Stimulated activated CD4-positive, alpha-beta T cell treated with anti-CD3 and anti-CD28 coated beads, TNF-alpha, amount 100 ng/mL, for 1 hour (primary cell): ENCODE measurements around the gene HIVEP3.

ENCODE experiments used
- DNase-seq, 3 donors: peaks; one replicate each; pipeline ENCODE4 v3.0.0-alpha.2; 2020; ENCODE audit warnings: low read depth in 3 of 3, low spot score in 1 of 3

The HIVEP3 gene

DNA sequence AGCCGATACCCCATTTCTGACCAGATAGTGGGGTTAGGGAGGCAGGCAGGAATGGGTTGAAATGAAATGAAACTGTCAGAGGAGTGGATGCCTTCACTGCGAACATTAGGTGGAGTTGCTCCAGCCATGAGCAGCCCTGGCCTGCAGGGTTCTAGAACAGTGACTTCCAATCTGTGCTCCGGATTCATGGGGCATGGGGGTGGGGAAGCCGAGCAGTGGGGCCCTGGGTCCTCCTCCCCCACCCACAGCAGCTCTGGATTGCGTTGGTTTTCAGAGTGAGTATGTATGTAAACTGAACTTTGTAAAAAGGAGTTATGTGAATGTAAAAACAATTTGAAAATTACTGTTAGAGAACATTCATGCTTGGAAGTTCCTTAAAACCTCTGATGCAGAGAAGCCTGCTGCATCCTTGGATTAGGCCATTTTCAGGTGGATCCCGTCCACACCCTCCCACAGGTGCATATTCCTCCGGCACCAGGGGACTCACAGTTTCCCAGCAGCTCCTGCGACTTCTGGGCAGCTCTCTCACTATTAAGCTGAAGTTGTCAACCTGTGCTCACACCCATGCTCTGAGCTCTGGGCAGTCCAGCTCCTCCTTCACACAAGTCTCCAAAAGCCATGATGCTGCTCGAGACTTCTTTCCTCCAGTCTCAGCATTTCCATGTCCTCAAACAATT lies 379.8 kb downstream of the HIVEP3 start:
- no peak for DNase-seq

DNA sequence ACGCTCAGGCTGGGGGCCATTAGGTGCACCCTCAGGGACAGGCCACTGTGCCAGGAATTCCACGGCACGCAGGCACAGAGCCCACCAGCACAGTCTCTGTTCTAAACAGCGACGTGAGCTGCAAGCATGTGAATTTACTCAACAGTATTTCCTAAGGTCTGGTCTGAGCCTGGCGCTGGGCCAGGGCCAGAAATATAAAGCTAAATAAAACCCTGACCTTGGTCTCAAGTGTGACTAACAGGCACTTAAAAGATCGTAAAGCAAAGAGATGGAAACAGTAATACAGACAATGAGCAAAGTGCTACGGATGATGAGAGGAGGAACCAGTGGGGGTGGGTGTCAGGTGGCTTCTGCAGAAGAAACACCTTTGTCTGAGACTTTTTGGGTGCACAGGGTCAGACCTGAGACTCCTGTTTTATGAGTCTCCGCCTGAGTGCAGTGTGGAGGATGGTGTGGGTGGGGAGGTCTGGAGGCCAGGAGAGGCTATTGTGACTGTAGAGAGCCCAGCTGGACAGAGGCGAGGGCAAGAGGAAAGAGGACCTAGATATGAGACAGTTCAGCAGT lies 380.9 kb downstream of the HIVEP3 start:
- no peak for DNase-seq

DNA sequence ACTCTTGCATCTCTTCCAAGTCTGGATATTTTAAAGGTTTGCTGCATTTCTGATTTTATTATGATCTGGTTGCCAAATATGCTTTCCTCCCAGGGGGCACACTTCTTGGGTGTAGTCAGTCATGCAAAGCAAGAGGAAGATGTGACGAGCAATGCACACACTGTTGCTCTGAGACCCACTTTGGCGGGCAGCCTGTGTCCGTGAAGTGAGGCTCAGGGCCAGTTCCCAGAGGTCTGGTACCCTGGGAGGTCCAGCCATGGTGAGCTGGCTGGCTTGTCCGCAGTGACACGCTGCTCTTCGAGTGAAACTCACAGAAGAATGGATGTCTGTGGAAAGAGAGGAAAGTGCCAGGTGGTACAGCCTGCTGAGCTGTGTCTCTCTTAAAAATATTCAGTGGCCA lies 381.5 kb downstream of the HIVEP3 start:
- DNase-seq: no peak

DNA sequence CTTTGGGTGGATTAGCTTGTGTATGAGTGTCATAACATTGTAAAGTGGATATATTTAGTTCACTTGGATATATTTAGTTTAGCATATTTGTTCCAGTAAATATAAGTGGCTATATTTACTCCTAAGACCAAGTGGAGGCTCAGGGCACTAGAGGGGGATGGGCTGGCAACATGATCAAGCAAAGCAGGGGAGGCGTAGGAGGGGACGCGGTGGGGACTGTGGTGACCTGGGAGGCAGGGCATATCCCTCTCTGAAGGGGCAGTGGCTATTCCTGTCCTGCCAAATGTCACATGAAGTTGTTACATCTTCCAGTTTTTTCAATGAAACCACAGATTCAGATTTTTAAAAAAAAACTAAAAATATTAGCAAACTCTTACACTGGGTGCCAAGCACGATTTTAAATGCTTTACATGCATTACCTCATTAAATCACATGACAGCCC lies 382.3 kb downstream of the HIVEP3 start:
- no peak for DNase-seq

DNA sequence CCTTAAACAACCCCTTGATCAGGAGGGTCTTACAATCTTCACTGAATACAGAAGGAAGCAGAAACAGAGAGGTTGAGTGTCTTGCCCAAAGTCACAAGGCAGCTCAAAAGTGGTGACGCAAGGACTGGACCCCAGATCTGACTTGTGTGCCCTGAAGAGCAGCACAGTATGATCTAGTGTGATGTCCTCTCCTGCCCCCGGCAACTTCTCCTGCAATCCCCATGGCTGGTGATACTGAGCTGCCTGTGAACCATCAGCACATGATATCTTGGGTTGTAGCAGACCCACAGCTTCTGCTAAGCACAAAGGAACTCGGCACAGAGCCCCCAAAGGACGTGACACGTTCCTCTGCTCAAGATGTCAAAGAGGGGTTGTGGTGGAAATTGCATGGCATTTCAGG lies 383.0 kb downstream of the HIVEP3 start:
- no peak for DNase-seq

DNA sequence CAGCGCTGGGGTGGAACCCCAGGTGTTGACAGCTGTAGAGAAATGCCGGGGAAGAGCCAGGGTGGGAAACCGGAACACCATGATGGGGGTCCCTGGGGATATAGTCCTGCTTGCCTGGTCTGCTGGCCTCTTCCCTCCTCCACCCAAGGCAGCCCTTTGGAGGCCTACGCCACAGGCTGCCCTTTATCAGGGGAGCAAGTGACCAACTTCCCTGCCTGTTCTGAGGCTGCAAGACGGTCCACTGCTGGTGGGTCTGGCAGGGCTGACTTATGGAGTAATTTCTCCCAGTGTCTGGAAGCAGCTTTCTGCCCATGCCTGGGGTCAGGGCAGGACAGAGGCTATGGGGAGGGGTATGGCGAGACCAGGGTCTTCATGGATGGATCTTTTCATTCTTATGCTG lies 383.4 kb downstream of the HIVEP3 start:
- DNase-seq: no peak

DNA sequence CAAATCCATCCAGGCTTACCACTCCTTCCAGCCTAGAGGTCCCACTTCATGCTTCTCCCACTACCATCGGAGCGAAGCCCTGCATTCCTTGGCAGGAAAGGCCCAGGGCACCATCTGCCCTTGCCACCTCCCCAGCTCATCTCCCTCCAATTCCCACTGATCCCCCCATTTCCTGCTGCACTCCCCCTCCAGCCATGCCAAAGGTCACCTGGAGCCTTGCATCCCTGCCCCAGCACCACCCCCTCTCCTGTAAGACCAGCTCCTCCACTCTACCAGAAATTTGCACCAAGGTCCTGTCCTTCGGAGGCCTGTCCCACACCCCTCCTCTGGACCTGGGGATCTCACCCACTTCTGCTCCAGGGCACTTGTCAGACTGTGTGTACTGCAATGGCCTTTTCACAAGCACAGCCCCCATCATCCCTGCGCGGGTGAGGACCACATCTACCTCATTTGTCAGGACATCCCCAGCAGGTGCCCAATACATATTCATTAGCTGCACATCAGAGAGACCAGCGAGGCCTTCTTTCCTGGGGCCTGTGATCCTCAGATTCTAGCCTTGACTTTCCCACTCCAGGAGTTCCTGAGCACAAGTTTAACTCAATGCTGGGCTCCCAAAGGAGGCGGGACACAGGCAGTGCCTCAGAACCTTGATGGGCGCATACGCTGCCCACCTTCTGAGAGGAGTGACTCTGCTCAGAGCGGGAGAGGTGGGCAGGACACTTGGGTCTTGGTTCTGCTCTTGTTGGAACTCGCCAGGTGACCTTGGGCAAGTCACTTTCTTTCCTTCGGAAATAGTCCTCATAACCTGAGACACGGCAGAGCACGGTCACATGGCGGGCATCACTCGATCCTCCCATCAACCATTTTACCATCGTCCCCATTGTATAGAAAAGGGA lies 384.3 kb downstream of the HIVEP3 start:
- DNase-seq: no peak

DNA sequence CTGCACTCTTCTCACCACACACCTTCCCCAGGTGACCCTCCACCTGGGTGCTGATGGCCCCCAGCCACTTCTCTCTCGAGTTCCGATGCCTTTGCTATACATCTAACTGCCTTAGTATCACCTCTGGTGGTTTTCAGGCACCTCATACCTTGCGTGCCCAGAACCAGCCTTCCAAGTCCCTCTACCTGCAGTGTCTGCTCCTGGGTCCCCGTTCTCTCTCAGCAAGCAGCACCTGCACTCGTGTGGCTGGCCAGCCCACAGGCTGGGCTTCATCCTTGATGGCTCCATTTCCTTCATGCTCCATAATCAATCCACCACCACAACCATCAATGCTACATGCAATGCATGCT lies 385.0 kb downstream of the HIVEP3 start:
- no peak for DNase-seq

DNA sequence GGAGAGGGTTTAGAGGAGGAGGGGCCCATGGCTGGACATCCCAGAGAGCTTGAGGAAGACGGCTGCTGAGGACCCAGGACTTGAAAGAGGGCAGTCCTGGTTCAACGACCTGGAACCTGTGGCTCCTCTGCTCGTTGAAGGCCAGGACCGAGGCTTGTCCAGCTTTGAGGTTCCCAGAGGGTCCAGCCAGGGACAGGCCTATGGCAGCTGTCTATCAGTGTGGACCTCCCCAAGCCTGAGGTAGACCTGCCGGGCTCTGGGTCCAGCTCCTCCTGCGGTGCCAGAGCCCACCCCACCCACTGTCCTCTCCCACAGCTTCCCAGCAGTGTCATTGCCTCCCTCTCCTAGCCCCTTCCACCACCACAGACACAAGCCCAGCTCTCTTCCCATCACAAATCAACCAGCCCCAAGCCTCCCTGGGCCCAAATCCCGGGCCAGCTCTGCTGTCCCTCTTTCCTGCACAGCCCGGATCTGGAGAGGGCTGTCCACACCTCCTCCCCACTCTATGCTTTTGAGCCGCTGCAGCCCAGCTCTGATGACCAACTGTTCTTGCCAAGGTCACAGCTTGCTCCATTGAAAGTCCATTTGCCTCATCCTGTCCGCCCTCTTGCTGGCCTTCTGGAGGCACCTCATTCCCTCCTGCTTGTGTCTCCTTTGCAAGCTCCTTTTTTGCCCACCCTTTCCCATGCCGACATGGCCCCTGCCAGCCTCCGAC lies 385.5 kb downstream of the HIVEP3 start:
- no peak for DNase-seq

DNA sequence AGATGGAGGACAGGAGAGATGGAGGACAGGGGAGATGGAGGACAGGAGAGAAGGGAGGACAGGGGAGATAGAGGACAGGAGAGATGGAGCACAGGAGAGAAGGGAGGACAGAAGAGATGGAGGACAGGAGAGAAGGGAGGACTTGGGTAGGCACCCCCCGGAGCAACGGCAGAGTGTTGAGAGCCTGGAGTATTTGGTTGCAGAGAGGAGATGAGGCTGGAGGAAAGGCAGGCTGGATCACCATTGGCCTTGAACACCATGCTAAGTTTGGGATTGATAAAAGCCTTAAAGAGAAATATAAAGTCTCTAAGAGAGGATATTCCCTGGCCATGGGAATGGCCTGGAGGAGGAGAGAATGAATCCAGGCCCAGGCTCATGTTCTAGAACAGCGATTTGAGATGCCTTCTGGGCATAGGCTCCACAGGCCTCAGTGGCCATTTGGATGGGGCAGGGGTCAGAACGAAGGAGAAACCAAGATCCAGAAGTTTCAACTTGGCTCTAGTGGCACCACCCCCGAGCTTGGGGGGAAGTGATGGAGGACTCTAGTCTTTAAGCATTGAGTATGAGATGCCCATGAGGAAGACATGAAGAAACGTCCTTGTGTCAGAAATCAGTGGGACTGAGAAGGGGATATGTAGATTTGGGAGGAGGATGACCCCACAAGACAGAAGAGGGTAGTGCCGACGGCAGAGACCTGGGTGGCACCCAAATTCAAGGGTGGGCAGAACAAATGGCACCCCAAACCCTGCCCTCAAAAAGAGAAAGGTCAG lies 386.3 kb downstream of the HIVEP3 start:
- DNase-seq: no peak

DNA sequence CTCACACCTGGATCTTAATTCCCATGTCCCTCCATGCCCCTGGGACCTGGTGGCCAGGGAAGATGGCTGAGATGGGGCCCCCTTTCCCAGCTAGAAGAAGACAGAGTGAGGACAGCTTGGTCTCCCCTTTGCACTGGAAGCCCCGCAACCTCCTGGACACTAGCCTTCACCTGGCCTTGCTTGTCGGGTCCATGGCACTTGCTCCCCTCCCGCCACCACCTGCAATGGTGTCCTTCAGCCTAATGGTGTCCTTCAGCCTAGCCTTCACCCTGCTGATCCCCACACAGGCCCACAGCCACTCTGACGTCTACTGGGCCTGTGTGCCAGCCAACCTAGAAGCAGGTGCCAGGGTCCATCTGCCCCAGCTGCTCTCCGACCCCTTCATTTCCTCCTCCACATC lies 388.3 kb downstream of the HIVEP3 start:
- DNase-seq: no peak

DNA sequence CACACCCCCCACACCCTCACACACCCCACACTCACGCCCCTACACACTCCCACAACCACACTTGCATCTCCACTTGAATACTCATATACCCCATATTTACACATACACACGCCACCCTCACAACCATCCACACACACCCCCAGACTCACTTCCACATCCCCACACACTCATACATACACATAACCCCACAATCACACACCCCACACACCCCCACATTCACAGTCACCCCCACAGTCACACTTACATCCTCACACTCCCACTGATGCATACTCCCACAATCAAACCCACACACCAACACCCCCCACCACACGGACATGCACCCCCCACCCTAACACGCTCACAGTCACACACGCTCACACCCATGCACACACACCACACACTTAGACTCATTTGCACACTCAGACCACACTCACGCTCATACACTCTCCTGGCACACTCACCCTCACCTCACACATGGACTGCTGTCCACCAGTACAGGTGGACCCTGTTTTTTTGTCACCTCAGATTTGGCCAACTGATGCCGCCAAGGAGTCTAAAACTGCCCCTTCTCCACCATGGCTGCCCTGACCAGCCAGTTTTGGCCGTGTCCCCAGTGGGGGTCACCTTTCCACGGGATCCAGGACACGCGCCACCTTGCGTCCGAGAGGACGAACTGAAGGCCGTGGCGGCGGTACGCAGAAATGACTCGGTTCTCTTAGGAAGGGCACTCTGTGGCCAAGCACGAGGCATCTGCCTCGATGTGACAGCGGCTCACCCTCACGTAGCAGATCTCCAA lies 388.9 kb downstream of the HIVEP3 start:
- DNase-seq: no peak

DNA sequence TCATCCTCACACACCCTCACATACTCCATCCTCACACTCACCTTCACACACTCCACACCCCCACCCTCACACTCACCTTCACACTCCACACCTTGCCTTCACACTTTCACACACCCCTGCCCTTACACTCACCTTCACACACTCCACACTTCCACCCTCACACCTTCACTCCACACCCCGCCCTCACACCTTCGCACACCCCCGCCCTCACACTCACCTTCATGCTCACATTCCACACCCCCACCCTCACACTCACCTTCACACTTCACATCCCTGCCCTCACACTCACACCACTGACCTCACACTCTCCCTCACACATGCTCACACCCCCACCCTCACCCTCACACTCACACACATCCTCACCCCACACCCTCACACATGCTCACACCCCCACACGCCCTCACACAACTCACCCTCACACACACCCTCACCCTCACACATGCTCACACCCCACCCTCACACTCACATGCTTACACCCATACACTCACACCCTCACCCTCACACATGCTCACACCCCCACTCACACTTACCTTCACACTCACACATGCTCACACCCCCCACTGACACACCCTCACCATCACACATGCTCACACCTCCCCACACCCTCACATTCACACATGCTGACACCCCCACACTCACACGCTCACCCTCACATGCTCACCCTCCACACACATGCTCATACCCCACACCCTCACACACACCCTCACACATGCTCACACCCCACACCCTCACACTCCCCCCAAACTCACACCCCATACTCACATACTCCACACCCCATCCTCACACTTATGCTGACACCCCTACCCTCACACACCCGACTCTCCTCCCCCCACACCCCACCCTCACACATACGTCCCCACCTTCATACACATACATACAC lies 389.8 kb downstream of the HIVEP3 start:
- DNase-seq: no peak

DNA sequence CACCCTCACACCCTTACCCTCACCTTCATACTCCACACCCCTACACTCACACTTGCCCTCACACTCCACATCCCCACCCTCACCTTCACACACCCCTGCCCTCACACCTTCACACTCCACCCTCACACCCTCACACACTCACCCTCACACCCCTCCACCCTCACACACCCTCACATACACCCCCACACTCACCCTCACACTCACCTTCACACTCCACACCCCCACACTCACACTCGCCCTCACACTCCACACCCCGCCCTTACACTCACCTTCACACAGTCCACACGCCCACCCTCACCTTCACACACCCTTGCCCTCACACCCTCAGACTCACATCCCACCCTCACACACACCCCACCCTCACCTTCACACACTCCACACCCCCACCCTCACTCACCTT lies 390.6 kb downstream of the HIVEP3 start:
- DNase-seq: no peak

DNA sequence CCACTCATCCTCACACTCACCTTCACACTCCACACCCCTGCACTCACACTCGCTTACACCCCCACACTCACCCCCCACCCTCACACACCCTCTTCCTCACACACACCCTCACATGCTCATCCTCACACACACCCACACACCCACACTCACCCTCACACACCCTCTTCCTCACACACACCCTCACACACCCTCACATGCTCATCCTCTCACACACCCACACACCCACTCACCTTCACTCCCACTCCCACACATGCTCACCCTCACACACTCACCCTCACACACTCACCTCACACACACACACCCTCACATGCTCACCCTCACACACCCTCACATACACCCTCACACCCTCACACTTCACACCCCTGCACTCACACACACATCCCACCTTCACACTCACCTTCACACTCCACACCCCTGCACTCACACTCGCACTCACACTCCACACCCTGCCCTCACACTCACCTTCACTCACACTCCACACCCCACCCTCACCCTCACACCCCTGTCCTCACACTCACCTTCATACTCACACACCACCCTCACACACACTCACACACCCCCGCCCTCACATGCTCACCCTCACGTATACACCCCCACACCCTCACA lies 391.7 kb downstream of the HIVEP3 start:
- no peak for DNase-seq

DNA sequence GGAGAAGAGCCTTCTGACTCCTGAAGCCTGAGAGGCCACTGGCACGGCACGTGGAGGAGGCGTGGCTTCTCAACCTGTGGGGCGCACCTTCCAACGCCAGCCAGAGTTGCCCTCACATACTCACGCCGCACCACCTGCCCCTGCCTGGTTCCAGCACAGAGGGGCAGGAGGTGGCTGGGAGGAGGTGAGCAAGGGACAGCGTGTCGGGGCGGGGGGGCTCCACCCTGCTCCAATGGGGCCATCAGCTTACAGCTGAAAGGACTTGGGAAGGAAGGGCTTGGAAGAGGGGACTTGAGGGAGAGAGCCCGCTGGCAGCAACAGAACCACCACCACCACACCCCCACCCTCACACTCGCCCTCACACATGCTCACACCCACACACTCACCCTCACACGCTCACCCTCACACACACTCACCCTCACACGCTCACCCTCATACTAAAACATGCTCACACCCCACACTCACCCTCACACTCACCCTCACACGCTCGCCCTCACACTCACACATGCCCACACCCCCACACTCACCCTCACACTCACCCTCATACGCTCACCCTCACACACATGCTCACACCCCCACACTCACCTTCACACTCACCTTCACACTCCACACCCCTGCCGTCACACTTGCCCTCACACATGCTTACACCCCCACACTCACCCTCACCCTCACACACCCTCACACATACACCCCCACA lies 392.7 kb downstream of the HIVEP3 start:
- no peak for DNase-seq

DNA sequence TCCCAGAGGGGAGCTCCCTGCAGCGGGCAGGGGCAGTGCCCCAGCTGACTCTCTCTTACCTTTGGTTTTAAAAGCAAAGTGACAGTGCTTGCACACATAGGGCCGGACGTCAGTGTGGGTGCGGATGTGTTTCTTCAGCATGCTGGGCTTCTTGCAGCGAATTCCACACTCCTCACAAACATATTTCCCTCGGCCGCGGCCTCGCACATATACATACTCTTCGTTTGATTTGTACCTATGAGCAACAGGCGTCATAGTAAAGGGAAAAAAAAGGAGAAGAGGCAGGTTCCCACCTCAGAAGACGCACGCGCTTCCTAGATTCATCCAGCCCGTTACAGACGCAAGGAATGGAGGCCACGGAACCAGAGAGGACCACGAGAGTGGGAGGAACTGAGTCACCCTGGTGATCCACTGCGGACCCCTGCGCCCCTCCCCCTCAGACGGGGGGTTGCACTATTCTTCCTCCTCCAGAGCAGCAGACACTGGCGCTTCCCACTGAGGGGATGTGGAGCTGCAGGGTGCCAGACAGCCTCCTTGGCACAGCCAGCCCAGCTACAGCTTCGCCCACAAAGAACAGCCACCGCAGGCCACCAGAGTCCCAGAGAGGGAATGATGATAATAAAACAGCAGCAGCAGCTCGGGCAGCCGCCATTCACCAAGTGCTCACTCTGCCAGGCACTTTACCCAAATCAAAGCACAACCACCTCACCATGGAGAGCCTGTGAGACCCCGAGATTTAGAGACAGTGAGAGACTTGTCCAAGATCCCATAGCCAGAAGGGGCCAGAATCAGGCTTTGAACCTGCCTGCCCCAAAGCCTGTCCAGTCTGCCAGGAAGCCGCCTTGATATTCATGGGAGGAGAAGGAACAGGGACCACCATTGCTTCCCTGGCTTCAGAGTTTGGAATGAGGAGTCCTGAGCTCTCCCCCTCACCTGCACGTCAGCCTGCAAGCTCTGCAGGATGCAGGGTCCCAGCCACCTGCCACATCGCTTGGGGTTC lies 393.7 kb downstream of the HIVEP3 start:
- DNase-seq: no peak
